HCT116 (cell line): ENCODE measurements around the gene TMEM115. TPM values are rescaled to one million over a fixed set of nuclear protein-coding genes. Genes with fewer than 3 reads are reported as not detected.

ENCODE experiments used
- ATAC-seq: fragments of 200-7000 bp; cut with Tn5 transposase; 2 replicates; pipeline ENCODE4 v1.9.1; 2020; ENCODE audit warnings: mild to moderate bottlenecking, moderate library complexity
- BruUV-seq: library from RNA; stranded (reverse); fragments of 400-500 nt; replicated peaks from 2 replicates; lab custom pipeline; 2021; lab: Mats Ljungman, UMichigan
- CTCF ChIA-PET: fragments of 300-600 bp; sonication (Branson Sonifier 250); formaldehyde crosslinking; loops from one replicate; lab custom pipeline; 2021; ENCODE audit warnings: antibody characterized with exemption; lab: Charles Lee
- POLR2A ChIA-PET: fragments of 300-600, 350-600 bp; sonication (Branson Sonifier 250); formaldehyde crosslinking; loops from one replicate; lab custom pipeline; 2021; ENCODE audit warnings: antibody characterized with exemption; lab: Charles Lee
- RAD21 ChIA-PET, 2 experiments: fragments of 300-600 bp; sonication (Branson Sonifier 250); formaldehyde crosslinking; loops; one replicate each; lab custom pipeline; 2023; ENCODE audit warnings: low total read pairs in 2 of 2; ENCODE audit not compliant: uncharacterized antibody in 2 of 2, unreplicated experiment in 2 of 2, low non-redundant PET in 1 of 2; lab: Charles Lee
- DNase-seq: peaks from one replicate; pipeline ENCODE4 v3.0.0-alpha.2; 2010; ENCODE audit warnings: low read depth, low spot score
- H2AFZ ChIP-seq: fragments of 200-600 bp; shearing (Covaris generic), sonication (generic); 2 replicates; pipeline ENCODE4 v1.6.1; 2017; ENCODE audit warnings: low read depth, mixed run types, mixed read lengths, antibody characterized with exemption, low read length; ENCODE audit not compliant: poor library complexity, severe bottlenecking
- H3K27ac ChIP-seq: 2 replicates; pipeline ENCODE4 v1.5.1; 2012; ENCODE audit warnings: low read depth, low read length
- H3K27me3 ChIP-seq: fragments of 200-600 bp; sonication (generic); 2 replicates; pipeline ENCODE4 v1.6.1; 2016; ENCODE audit warnings: mixed run types, low read length, mixed read lengths; ENCODE audit not compliant: insufficient read depth
- H3K36me3 ChIP-seq, 2 experiments: fragments of 200-500 bp in 1 of 2; fragments of 200-600 bp in 1 of 2; sonication (Bioruptor generic) in 1 of 2; sonication (generic) in 1 of 2; 2 replicates each; pipeline versions ENCODE4 v1.5.1 to v1.6.1; 2014 to 2016; ENCODE audit warnings: low read length in 2 of 2, inconsistent platforms in 1 of 2, mixed read lengths in 1 of 2, mixed run types in 1 of 2; ENCODE audit not compliant: insufficient read depth in 2 of 2, control insufficient read depth in 1 of 2
- H3K4me1 ChIP-seq, 2 experiments: fragments of 200-600 bp in 1 of 2; sonication (generic) in 1 of 2; 2 replicates each; pipeline versions ENCODE4 v1.5.1 to v1.6.1; 2012 to 2017; ENCODE audit warnings: low read length in 2 of 2, inconsistent platforms in 1 of 2, mild to moderate bottlenecking in 1 of 2, mixed read lengths in 1 of 2, mixed run types in 1 of 2, moderate library complexity in 1 of 2; ENCODE audit not compliant: insufficient read depth in 2 of 2, control insufficient read depth in 1 of 2
- H3K4me2 ChIP-seq: fragments of 200-600 bp; sonication (generic); 2 replicates; pipeline ENCODE4 v1.6.1; 2017; ENCODE audit warnings: mixed run types, low read length, mixed read lengths
- H3K4me3 ChIP-seq, 2 experiments: fragments of 200-600 bp in 1 of 2; sonication (generic) in 1 of 2; replicated peaks in 1 of 2; 2 replicates each; pipeline ENCODE4 v1.5.1; 2011 to 2016; ENCODE audit warnings: low read length in 2 of 2, control low read depth in 1 of 2, low read depth in 1 of 2, mild to moderate bottlenecking in 1 of 2, mixed read lengths in 1 of 2, mixed run types in 1 of 2
- H3K79me2 ChIP-seq: fragments of 200-600 bp; sonication (generic); 2 replicates; pipeline ENCODE4 v1.6.1; 2017; ENCODE audit warnings: mild to moderate bottlenecking, mixed run types, low read length, moderate library complexity, mixed read lengths; ENCODE audit not compliant: insufficient read depth
- H3K9ac ChIP-seq: fragments of 200-600 bp; sonication (generic); 2 replicates; pipeline ENCODE4 v1.6.1; 2016; ENCODE audit warnings: low read length, mixed read lengths
- H3K9me2 ChIP-seq: fragments of 200-600 bp; sonication (generic), shearing (Covaris generic); 2 replicates; pipeline ENCODE4 v1.6.1; 2017; ENCODE audit warnings: mixed run types, mild to moderate bottlenecking, moderate library complexity; ENCODE audit not compliant: insufficient read depth
- H3K9me3 ChIP-seq, 2 experiments: fragments of 200-500 bp in 1 of 2; fragments of 200-600 bp in 1 of 2; sonication (Bioruptor generic) in 1 of 2; sonication (generic) in 1 of 2; 2 replicates each; pipeline ENCODE4 v1.6.1; 2014 to 2017; ENCODE audit warnings: low read length in 2 of 2, mixed read lengths in 2 of 2, inconsistent platforms in 1 of 2, low read depth in 1 of 2, mild to moderate bottlenecking in 1 of 2, mixed run types in 1 of 2, moderate library complexity in 1 of 2; ENCODE audit not compliant: control insufficient read depth in 1 of 2, insufficient read depth in 1 of 2
- H4K20me1 ChIP-seq: fragments of 200-600 bp; sonication (generic), shearing (Covaris generic); 2 replicates; pipeline ENCODE4 v1.6.1; 2017; ENCODE audit warnings: mixed run types, mild to moderate bottlenecking, moderate library complexity; ENCODE audit not compliant: insufficient read depth
- ATF3 ChIP-seq: IDR thresholded peaks from 2 replicates; pipeline ENCODE4 v1.6.1; 2012
- CBX3 ChIP-seq: IDR thresholded peaks from 2 replicates; pipeline ENCODE4 v1.6.1; 2012; ENCODE audit warnings: low read depth
- CTCF ChIP-seq, 3 experiments: fragments of 200-600 bp in 1 of 3; sonication (generic) in 1 of 3; IDR thresholded peaks in 2 of 3; conservative IDR thresholded peaks in 1 of 3; 2 replicates each; pipeline ENCODE4 v1.5.1; 2012 to 2017; ENCODE audit warnings: low read depth in 2 of 3, low read length in 2 of 3, antibody characterized with exemption in 1 of 3, borderline replicate concordance in 1 of 3, control low read depth in 1 of 3, mild to moderate bottlenecking in 1 of 3, mixed read lengths in 1 of 3, mixed run types in 1 of 3, moderate library complexity in 1 of 3; ENCODE audit not compliant: insufficient read depth in 1 of 3
- EGR1 ChIP-seq: IDR thresholded peaks from 2 replicates; pipeline ENCODE4 v1.6.1; 2012; ENCODE audit warnings: low read depth
- ELF1 ChIP-seq: IDR thresholded peaks from 2 replicates; pipeline ENCODE4 v1.6.1; 2012; ENCODE audit warnings: low read depth, borderline replicate concordance
- EZH2phosphoT487 ChIP-seq: fragments of 200-600 bp; IDR thresholded peaks from 2 replicates; pipeline ENCODE4 v1.6.1; 2018; ENCODE audit warnings: antibody characterized with exemption, borderline replicate concordance
- MAX ChIP-seq: IDR thresholded peaks from 2 replicates; pipeline ENCODE4 v1.6.1; 2012
- POLR2AphosphoS5 ChIP-seq: IDR thresholded peaks from 2 replicates; pipeline ENCODE4 v1.6.1; 2011; ENCODE audit warnings: mild to moderate bottlenecking, low read depth, low read length, moderate library complexity
- RAD21 ChIP-seq: IDR thresholded peaks from 2 replicates; pipeline ENCODE4 v1.6.1; 2012; ENCODE audit warnings: low read depth, mild to moderate bottlenecking
- REST ChIP-seq: IDR thresholded peaks from 2 replicates; pipeline ENCODE4 v1.6.1; 2012; ENCODE audit warnings: low read depth
- SP1 ChIP-seq: IDR thresholded peaks from 2 replicates; pipeline ENCODE4 v1.6.1; 2012; ENCODE audit warnings: low read depth
- SRF ChIP-seq: IDR thresholded peaks from 2 replicates; pipeline ENCODE4 v1.6.1; 2012; ENCODE audit warnings: low read depth
- TCF7L2 ChIP-seq: IDR thresholded peaks from 2 replicates; pipeline ENCODE4 v1.7.0; 2011; ENCODE audit warnings: borderline replicate concordance, inconsistent platforms; ENCODE audit not compliant: insufficient read depth, insufficient read length; ENCODE audit errors: extremely low read depth
- YY1 ChIP-seq: IDR thresholded peaks from 2 replicates; pipeline ENCODE4 v1.6.1; 2011; ENCODE audit warnings: low read length, low read depth, moderate library complexity, mild to moderate bottlenecking; ENCODE audit not compliant: insufficient replicate concordance; ENCODE audit errors: extremely low read depth
- ZFX ChIP-seq: fragments of 450-650 bp; IDR thresholded peaks from 2 replicates; pipeline ENCODE4 v1.6.1; 2017
- ZNF274 ChIP-seq: fragments of 200-500 bp; sonication (Bioruptor generic); IDR thresholded peaks from 2 replicates; pipeline ENCODE4 v1.6.1; 2014; ENCODE audit warnings: mild to moderate bottlenecking, low read depth, low read length, inconsistent platforms
- intact Hi-C: fragments of 100-400 bp; cut with micrococcal nuclease; formaldehyde crosslinking; loops from 2 replicates; pipeline ENCODE4 v1.10.0; 2022
- total RNA-seq: library from RNA; stranded (reverse); gene quantifications from one replicate; pipeline ENCODE4 v1.2.1, GENCODE V29; 2021; ENCODE audit not compliant: unreplicated experiment

The TMEM115 gene
- total RNA-seq, 1 experiment from 2014 or later: 24.6 TPM

GRCh38 chr3:50371133-50371685 is 11.9 kb upstream of the TMEM115 start:
- no peak for ATAC-seq

More at GRCh38 chr3:50371133-50371685, 11.9 kb upstream of the TMEM115 start:
- RAD21 ChIA-PET: interaction anchor here (1.0 to 1.1 kb wide), 2 partner anchors 171 kb away, joined by 5 to 6 read pairs; no protein-coding TSS in a partner anchor
- DNase-seq: no peak
- Histone ChIP-seq H3K79me2 (no peaks in the 10 kb centered on the region), H3K27me3 (no peaks in the 10 kb centered on the region), H3K4me2 (no peak overlapping the region), H3K4me3 (no peak overlapping the region), H4K20me1 (no peaks in the 10 kb centered on the region), H3K9me3 (no peaks in the 10 kb centered on the region), H3K36me3 (no peaks in the 10 kb centered on the region), H3K9ac (no peak overlapping the region), H3K4me1 (peaks cover 4 to 10% of the 10 kb centered on the region in 2 experiments; a peak in 2 of 4 replicates), H3K9me2 (no peaks in the 10 kb centered on the region), H2AFZ (no peak overlapping the region), H3K27ac (no peak overlapping the region)
- BruUV-seq: no TSS peak
- POLR2A ChIA-PET: interaction anchor here (1.1 kb wide), 1 partner anchor 135 kb away, joined by 3 read pairs; the partner anchor contains the start of gene GNAI2
- TF ChIP-seq MAX: no peak
- no peak for TF ChIP-seq REST
- TF ChIP-seq RAD21: no peak
- TF ChIP-seq ZNF274: no peak
- no peak for TF ChIP-seq EGR1
- no peak for TF ChIP-seq EZH2phosphoT487
- TF ChIP-seq SP1: no peak
- TF ChIP-seq YY1: no peak
- no peak for TF ChIP-seq TCF7L2
- no peak for TF ChIP-seq ZFX
- no peak for TF ChIP-seq ATF3
- no peak for TF ChIP-seq CTCF (IDR thresholded peaks at IDR 0.05 in 2 of 3, conservative IDR thresholded peaks at IDR 0.05 in 1 of 3; ENCODE audit: borderline replicate concordance in 1 of 3, insufficient read depth in 1 of 3, low read depth in 2 of 3, low read length in 2 of 3)
- no peak for TF ChIP-seq ELF1
- no peak for TF ChIP-seq POLR2AphosphoS5
- TF ChIP-seq SRF: no peak
- no peak for TF ChIP-seq CBX3
- CTCF ChIA-PET: interaction anchor here (0.9 to 1.0 kb wide), 3 partner anchors 18 to 180 kb away, joined by 3 to 12 read pairs (median 4); no protein-coding TSS in a partner anchor
- intact Hi-C loops: no loop called here
